Esophagus muscularis mucosa (tissue), 4 donors: ENCODE data around the gene KLK13. TPM values are rescaled to one million over a fixed set of nuclear protein-coding genes. Genes with fewer than 3 reads are reported as not detected.

ENCODE experiments used
- DNase-seq: peaks from one replicate; pipeline ENCODE4 v3.0.0-alpha.2; 2017; ENCODE audit errors: extremely low spot score
- H3K27ac ChIP-seq, 4 donors: fragments of 200-600 bp; sonication (generic); replicated peaks in 1 of 4; 1 replicate in 3 of 4; 2 replicates in 1 of 4; pipeline ENCODE4 v1.5.1; 2016 to 2019; ENCODE audit warnings: mild to moderate bottlenecking in 1 of 4
- H3K27me3 ChIP-seq, 4 donors: fragments of 200-600 bp; sonication (generic); one replicate each; pipeline versions ENCODE4 v1.5.1 to v1.6.0; 2016 to 2019
- H3K36me3 ChIP-seq, 4 donors: fragments of 200-600 bp; sonication (generic); one replicate each; pipeline ENCODE4 v1.5.1; 2016 to 2019
- H3K4me1 ChIP-seq, 4 donors: fragments of 200-600 bp; sonication (generic); one replicate each; pipeline ENCODE4 v1.5.1; 2016 to 2019
- H3K4me3 ChIP-seq, 4 donors: fragments of 200-600 bp; sonication (generic); 1 replicate in 2 of 4; 2 replicates in 2 of 4; pipeline ENCODE4 v1.5.1; 2016 to 2019; ENCODE audit warnings: mild to moderate bottlenecking in 4 of 4, moderate library complexity in 1 of 4
- H3K9me3 ChIP-seq, 4 donors: fragments of 200-600 bp; sonication (generic); 1 replicate in 3 of 4; 2 replicates in 1 of 4; pipeline ENCODE4 v1.5.1; 2016 to 2019
- EP300 ChIP-seq: sonication (generic); formaldehyde crosslinking; IDR thresholded peaks from one replicate; pipeline ENCODE4 v1.6.1; 2017; ENCODE audit warnings: antibody characterized with exemption
- POLR2A ChIP-seq: fragments of 450-650 bp; IDR thresholded peaks from one replicate; pipeline ENCODE4 v1.6.1; 2017; ENCODE audit warnings: antibody characterized with exemption, moderate library complexity, mild to moderate bottlenecking, low read depth
- POLR2AphosphoS5 ChIP-seq, 2 donors: sonication (generic); formaldehyde crosslinking; IDR thresholded peaks; one replicate each; pipeline ENCODE4 v1.6.1; 2017; ENCODE audit warnings: antibody characterized with exemption in 2 of 2
- WGBS: methylation state at CpG from one replicate; pipeline ENCODE4 v1.1.5; 2018; 5-methylcytosine and 5-hydroxymethylcytosine counted together
- intact Hi-C: fragments of 100-400 bp; cut with DNase I; formaldehyde crosslinking; loops from one replicate; pipeline ENCODE4 v1.15.1; 2023
- total RNA-seq, 4 donors: library from RNA; depleted of rRNA; stranded (reverse); fragments of >200 nt; gene quantifications; one replicate each; pipeline versions ENCODE4 v1.1.0 to v1.2.1, GENCODE V29; 2016
- TF ChIP-seq, protein P1 (sequence below), 3 experiments: fragments of 200-600 bp in 2 of 3; fragments of 450-650 bp in 1 of 3; sonication (generic) in 2 of 3; IDR thresholded peaks; one replicate each; pipeline ENCODE4 v1.5.1; 2017 to 2019; ENCODE audit warnings: antibody characterized with exemption in 3 of 3, mild to moderate bottlenecking in 2 of 3, moderate library complexity in 1 of 3

KLK13 gene
- total RNA-seq, 4 donors from 2014 or later, result not detected

DNA sequence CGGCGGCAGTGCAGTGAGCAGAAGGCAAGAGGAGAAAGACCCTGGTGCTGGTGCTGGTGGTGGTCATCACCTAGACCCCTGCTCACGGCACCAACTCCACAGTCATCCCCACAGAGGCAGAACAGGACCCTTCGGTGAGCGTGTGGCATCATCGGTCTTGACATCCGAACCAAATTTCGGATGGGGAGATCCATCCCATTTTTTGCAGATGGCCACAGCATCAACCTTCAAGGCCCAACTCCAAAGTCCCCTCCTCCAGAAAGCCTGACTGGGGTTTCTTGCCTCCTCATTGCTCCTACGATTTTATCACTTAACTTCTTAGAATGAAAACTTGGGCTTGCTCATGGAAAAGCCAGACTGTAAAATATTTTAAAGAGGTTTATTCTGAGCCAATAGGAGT, 21.4 kb downstream of the KLK13 start:
- TF ChIP-seq POLR2A (no peak), EP300 (no peak), POLR2AphosphoS5 (IDR thresholded peaks at IDR 0.05) (no peak)
- TF ChIP-seq, protein P1, sequence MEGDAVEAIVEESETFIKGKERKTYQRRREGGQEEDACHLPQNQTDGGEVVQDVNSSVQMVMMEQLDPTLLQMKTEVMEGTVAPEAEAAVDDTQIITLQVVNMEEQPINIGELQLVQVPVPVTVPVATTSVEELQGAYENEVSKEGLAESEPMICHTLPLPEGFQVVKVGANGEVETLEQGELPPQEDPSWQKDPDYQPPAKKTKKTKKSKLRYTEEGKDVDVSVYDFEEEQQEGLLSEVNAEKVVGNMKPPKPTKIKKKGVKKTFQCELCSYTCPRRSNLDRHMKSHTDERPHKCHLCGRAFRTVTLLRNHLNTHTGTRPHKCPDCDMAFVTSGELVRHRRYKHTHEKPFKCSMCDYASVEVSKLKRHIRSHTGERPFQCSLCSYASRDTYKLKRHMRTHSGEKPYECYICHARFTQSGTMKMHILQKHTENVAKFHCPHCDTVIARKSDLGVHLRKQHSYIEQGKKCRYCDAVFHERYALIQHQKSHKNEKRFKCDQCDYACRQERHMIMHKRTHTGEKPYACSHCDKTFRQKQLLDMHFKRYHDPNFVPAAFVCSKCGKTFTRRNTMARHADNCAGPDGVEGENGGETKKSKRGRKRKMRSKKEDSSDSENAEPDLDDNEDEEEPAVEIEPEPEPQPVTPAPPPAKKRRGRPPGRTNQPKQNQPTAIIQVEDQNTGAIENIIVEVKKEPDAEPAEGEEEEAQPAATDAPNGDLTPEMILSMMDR (IDR thresholded peaks at IDR 0.05), result no peak
- H3K27ac ChIP-seq, result no peak overlapping the region
- DNase-seq, result no peak
- peaks cover 0 to 15% (median 0%) of the 10 kb centered on the region in 4 donors for H3K27me3 ChIP-seq
- 77% methylated on average over 6 of the region's 9 CpGs for WGBS
- H3K4me1 ChIP-seq, result no peaks in the 10 kb centered on the region
- H3K36me3 ChIP-seq, result no peaks in the 10 kb centered on the region
- intact Hi-C loops, result no loop called here
- no peak overlapping the region for H3K4me3 ChIP-seq
- no peaks in the 10 kb centered on the region for H3K9me3 ChIP-seq

- no peaks in the 10 kb centered on the region for H3K9me3 ChIP-seq
- no peak for TF ChIP-seq EP300
- no peak for TF ChIP-seq POLR2AphosphoS5 (IDR thresholded peaks at IDR 0.05)
- TF ChIP-seq, protein P1 (IDR thresholded peaks at IDR 0.05), result no peak
- TF ChIP-seq POLR2A, result no peak
- 90% methylated on average over 6 of the region's 6 CpGs for WGBS
- H3K4me1 ChIP-seq, result no peaks in the 10 kb centered on the region
- no peak for DNase-seq
- H3K4me3 ChIP-seq, result no peak overlapping the region
- intact Hi-C loops, result no loop called here
- peaks cover 0 to 14% (median 0%) of the 10 kb centered on the region in 4 donors for H3K27me3 ChIP-seq
- no peak overlapping the region for H3K27ac ChIP-seq
- H3K36me3 ChIP-seq, result no peaks in the 10 kb centered on the region
Measured at GRCh38 chr19:51040151-51040550, 24.7 kb downstream of the KLK13 start.

DNA sequence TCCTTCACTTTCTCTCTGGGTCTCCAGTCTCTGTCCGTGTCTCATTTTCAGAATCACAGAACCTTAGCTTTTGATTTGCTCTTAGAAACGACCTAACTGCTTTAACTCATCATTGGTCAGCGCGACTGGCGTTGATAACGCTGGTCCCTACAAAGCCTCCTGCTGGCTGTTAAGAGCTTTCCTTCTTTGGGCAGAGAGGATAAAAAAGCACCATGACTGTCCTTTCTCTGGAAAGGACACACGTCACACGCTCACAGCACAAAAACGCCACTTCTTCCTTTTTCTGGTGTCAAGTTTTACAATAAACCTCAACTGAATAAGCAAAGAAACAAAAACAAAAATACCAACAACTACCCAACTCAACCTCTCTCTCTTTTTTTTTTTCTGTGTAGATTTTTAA, 28.4 kb downstream of the KLK13 start:
- Histone ChIP-seq H3K4me1 (no peaks in the 10 kb centered on the region), H3K27me3 (peaks cover 0 to 34% (median 0%) of the 10 kb centered on the region in 4 donors), H3K27ac (no peak overlapping the region), H3K4me3 (no peak overlapping the region), H3K9me3 (no peaks in the 10 kb centered on the region), H3K36me3 (no peaks in the 10 kb centered on the region)
- no peak for DNase-seq
- TF ChIP-seq EP300 (no peak), POLR2A (no peak), POLR2AphosphoS5 (IDR thresholded peaks at IDR 0.05) (no peak)
- TF ChIP-seq, protein P1 (IDR thresholded peaks at IDR 0.05), result no peak
- 57% methylated on average over 9 of the region's 9 CpGs for WGBS
- intact Hi-C loops, result no loop called here

GRCh38 chr19:51034704-51035103, 30.2 kb downstream of the KLK13 start, which contains the start of gene KLK12:
KLK12 (minus strand) TSS chr19:51035002; CDS start chr19:51034621, 381 bp downstream.
- intact Hi-C loops, result no loop called here
- no peak within 1 kb of the TSS for H3K4me3 ChIP-seq
- DNase-seq, result no peak
- H3K27me3 ChIP-seq, result peaks cover 0 to 39% (median 0%) of the 10 kb centered on the region in 4 donors
- H3K27ac ChIP-seq, result no peak within 1 kb of the TSS
- TF ChIP-seq POLR2A (no peak), POLR2AphosphoS5 (IDR thresholded peaks at IDR 0.05) (no peak), EP300 (no peak)
- TF ChIP-seq, protein P1 (IDR thresholded peaks at IDR 0.05), result no peak
- H3K4me1 ChIP-seq, result no peaks in the 10 kb centered on the region
- 58% methylated on average over 11 of the region's 11 CpGs for WGBS
- H3K9me3 ChIP-seq, result no peaks in the 10 kb centered on the region
- no peaks in the 10 kb centered on the region for H3K36me3 ChIP-seq

GRCh38 chr19:51031880-51032225, 33.0 kb downstream of the KLK13 start:
- Histone ChIP-seq H3K4me1 (no peaks in the 10 kb centered on the region), H3K4me3 (no peak overlapping the region), H3K9me3 (no peaks in the 10 kb centered on the region), H3K27me3 (peaks cover 0 to 67% (median 0%) of the 10 kb centered on the region in 4 donors), H3K27ac (no peak overlapping the region), H3K36me3 (no peaks in the 10 kb centered on the region)
- DNase-seq, result no peak
- intact Hi-C loops, result no loop called here
- TF ChIP-seq POLR2A, result no peak
- no peak for TF ChIP-seq POLR2AphosphoS5 (IDR thresholded peaks at IDR 0.05)
- 78% methylated on average over 14 of the region's 28 CpGs for WGBS
